ENCODE data around the gene WFS1.

WFS1 gene

DNA sequence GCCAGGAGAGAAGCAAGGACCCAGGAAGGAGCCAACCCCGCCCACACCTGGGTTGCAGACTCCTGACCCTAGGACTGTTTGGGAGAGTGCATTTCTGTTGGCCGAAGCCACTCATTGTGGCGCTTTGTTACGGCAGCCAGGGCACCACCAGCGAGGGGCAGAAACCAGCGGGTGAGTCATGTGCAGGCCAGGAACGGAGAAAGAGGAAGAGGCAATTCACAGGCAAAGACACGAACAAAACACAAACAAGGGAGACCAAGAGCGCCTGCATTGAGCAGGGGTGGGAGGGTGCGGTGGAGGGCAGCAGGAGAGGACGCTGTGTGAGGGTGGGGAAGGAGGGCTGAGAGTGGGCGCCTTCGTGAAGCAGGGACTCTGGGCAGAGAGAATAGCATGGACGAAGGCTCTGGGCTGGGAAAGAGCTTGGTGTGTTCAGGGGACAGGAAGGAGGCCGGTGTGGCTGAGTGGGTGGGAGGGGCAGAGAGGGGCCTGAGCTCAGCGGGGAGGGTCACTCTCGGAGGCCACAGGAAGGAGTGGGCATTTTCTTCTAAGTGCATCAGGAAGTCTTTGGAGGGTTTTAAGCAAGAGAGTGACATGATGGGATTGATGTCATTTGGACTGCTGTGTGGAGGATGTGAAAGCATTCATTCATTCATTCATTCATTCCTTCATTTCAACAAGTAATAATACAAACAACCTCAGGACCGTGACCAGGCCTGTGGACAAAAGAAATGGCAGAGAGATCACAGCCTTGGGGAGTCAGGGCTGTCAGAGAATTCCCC, 12.2 kb upstream of the WFS1 start:
- DNase-seq, result peak in 1 of 58 donors; percentile 56

- DNase-seq, result no peak
These were observed 11.7 kb upstream of the WFS1 start for GRCh38 chr4:6258026-6258360.

- DNase-seq, result no peak
These were observed 10.9 kb upstream of the WFS1 start for GRCh38 chr4:6258741-6259140.

DNA sequence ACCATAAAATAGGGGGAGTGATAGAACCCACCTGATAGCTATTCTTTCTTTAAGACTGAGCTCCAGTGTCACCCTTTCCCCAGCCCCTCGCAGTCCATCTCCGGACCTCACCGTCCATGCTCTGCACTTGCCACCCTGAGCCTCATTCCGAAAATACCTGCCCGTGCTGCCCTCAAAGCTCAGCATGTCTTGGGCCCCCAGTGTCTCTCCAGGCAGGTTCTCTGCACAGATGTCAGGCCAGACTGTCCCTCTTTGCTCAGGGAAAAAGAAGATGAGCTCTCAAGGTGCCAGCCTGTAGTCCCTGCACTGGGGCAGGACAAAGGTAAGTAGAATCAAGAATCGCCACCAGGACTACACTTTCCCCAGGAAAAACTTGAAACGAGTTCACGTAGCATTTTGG, 9.8 kb upstream of the WFS1 start:
- no peak for DNase-seq

GRCh38 chr4:6262176-6262575, 7.5 kb upstream of the WFS1 start:
- no peak for DNase-seq

DNA sequence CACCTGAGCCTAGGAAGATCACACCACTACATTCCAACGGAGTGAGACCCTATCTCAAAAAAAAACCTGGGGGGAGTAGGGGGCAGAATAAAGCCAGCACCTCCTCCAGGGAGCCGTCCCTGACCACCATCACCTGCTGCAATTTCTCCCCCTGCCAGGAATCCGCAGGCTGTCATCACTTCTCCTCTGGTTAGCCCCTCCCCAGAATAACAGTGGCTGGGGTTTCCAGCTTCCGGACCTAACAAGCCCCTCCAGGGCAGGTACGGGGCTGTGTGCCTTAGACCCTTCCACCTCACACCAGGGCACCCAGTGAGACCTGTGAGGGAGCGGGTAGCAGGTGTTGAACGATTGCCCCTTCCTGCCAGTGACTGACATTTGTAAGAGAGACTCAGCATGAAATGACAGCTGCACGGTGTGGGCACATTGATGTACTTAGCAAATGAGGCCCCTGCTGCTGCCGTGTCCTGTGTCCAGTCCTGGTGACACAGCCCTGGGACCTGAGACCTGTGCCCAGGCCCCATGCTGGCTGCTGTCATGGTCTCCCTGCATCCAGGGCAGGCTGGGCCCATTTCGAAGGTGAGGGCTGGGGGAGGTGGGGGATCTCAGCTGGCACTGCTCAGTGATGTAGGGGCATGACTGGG, 6.7 kb upstream of the WFS1 start:
- DNase-seq, result no peak

DNA sequence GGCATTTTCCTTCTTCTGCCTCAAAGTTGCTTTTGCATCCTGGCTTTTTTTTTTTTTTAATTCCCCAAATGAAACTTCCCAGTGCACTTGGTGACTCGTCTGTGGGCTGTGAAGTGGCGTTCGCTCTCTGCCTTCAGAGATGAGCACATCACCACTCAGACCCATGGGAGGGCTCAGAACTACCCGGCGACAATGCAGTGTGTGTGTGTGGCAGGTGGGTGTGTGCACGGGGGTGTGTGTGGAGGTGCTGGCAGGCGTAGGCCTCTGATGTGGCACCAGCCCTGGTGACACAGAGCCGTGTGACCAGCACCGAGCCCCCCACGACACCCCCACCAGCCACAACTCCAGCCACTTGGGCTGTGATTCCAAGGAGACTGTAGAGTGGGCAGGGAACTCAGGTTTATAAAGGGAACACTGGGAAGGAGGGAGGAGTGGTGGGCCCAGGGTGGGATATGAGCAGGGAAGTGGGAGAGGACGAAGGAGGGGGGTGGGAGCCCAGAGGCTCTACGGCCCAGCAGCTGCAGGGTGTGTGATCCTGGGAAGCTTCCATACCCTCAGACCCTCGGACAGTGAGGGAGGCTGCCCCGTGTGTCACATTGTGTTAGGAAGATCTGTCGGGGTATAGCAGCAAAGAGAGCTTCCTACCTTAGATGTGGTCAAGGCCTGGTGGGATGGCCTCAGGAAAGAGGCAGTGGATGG, 6.0 kb upstream of the WFS1 start:
- DNase-seq, result peak in 3 of 58 donors; percentile 24 to 25 (median 24)

DNA sequence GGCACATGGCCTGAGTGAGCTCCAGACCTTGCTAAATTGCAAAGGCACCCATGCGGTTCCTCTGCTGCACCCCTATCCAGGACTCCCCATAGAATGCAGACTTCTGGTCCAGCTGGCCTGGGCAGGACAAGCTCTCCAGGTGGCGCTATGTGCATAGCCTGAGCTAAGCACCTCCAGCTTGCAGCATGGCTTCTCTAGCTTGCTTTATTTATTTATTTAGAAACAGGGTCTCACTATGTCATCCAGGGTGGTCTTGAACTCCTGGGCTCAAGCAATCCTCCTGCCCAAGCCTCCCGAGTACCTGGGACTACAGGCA, 5.5 kb upstream of the WFS1 start:
- no peak for DNase-seq

GRCh38 chr4:6265546-6265945, 4.1 kb upstream of the WFS1 start:
- DNase-seq, result no peak

- DNase-seq, result no peak
These were observed 2.1 kb upstream of the WFS1 start for GRCh38 chr4:6267573-6267972.

GRCh38 chr4:6268650-6269615, 717 bp upstream of the WFS1 start:
- DNase-seq, result peak in 1 of 58 donors; percentile 62

GRCh38 chr4:6270636-6271121, 1.0 kb downstream of the WFS1 start:
- peak in 2 of 58 donors; percentile 22 to 29 for DNase-seq

GRCh38 chr4:6271206-6271605, 1.6 kb downstream of the WFS1 start:
- no peak for DNase-seq

- DNase-seq, result peak in 1 of 58 donors; percentile 17
These were observed 2.2 kb downstream of the WFS1 start for GRCh38 chr4:6271701-6272465.

DNA sequence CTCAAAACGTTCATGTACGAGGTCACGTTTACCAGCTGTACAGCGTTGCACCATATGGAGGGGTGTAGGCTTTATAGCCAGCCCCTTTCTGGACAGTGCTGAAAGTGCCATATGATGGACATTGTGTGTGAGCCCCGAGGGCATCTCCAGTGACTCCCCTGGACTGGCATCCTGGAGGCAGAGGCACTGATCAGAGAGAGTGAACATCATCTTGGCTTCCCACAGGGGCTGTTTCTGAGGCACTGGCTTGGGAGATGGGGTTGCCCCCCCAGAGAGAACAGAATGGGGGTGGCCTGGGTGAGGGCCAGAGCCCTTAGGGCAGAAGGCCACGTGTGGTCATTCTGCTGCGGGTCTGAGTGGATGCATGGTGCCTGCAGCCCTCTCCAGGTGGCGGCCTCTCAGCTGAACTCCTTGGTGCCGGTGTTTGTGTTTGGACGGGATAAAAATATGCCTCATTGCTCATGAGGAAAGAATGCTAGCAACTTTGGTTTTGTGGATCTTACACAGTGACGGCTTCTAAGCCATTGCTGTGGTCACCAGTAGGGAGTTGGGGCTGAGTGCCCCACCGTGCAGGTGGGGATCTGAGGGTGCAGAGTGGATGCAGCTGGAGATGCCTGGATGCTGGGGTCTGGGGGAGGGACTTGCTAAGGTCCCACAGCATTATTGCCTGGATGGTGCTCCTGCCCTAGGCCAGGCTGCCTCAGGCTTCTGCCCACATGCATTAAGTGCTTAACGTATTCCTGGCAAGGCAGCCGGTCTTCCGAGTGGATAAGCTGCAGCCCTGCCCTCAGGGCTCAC, 3.4 kb downstream of the WFS1 start:
- no peak for DNase-seq

- DNase-seq, result no peak
These were observed 4.0 kb downstream of the WFS1 start for GRCh38 chr4:6273661-6273990.

DNA sequence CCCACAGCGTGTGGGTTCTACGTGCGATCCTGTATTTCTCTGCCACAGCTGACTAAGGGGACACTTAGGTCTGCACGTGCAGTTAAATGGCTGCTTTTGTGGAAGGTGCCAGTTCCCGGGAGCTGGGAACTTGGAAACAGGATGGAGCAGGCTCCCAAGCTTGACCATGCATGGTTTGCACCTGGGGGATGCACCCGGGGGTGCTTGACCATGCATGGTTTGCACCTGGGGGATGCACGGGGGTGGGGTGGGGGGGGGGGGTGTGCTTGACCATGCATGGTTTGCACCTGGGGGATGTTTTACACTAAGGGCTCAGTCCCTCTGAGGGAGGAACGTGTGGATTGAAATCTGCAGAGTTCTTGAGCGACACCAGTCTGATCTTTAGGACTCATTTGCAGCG, 5.7 kb downstream of the WFS1 start:
- no peak for DNase-seq

GRCh38 chr4:6275898-6276806, 6.5 kb downstream of the WFS1 start:
- peak in 13 of 58 donors; percentile 20 to 54 (median 34) for DNase-seq

Measured in anterior cingulate cortex (tissue), 58 donors.